Measurements from ENCODE around the gene POLD1.

POLD1 gene

DNA sequence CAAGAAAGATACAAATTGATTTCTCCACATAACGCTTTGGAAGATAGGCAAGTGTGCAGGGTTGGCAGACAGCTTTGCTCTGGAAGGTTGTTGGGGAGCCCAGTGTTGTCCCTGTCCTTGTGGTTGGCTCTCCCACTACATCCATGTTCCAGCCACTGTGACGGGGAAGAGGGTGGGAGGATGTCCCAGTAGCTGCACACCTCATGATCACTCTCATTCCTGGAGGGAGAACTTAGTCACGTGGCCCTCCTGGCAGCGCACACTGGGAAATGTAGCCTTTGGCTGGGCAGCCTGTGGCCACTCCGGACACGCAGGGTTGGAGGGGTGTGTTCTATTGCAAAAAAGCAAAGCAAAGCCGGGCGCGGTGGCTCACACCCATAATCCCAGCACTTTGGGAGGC lies 9.9 kb downstream of the POLD1 start:
- no peak overlapping the region for H3K4me3 ChIP-seq (ENCODE audit: control insufficient read depth, low read depth, low read length)
- DNase-seq (ENCODE audit: low read depth), result no peak
- TF ChIP-seq, protein P1, sequence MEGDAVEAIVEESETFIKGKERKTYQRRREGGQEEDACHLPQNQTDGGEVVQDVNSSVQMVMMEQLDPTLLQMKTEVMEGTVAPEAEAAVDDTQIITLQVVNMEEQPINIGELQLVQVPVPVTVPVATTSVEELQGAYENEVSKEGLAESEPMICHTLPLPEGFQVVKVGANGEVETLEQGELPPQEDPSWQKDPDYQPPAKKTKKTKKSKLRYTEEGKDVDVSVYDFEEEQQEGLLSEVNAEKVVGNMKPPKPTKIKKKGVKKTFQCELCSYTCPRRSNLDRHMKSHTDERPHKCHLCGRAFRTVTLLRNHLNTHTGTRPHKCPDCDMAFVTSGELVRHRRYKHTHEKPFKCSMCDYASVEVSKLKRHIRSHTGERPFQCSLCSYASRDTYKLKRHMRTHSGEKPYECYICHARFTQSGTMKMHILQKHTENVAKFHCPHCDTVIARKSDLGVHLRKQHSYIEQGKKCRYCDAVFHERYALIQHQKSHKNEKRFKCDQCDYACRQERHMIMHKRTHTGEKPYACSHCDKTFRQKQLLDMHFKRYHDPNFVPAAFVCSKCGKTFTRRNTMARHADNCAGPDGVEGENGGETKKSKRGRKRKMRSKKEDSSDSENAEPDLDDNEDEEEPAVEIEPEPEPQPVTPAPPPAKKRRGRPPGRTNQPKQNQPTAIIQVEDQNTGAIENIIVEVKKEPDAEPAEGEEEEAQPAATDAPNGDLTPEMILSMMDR (conservative IDR thresholded peaks at IDR 0.05; ENCODE audit: control insufficient read depth, insufficient read depth, low read depth, low read length), result no peak

DNA sequence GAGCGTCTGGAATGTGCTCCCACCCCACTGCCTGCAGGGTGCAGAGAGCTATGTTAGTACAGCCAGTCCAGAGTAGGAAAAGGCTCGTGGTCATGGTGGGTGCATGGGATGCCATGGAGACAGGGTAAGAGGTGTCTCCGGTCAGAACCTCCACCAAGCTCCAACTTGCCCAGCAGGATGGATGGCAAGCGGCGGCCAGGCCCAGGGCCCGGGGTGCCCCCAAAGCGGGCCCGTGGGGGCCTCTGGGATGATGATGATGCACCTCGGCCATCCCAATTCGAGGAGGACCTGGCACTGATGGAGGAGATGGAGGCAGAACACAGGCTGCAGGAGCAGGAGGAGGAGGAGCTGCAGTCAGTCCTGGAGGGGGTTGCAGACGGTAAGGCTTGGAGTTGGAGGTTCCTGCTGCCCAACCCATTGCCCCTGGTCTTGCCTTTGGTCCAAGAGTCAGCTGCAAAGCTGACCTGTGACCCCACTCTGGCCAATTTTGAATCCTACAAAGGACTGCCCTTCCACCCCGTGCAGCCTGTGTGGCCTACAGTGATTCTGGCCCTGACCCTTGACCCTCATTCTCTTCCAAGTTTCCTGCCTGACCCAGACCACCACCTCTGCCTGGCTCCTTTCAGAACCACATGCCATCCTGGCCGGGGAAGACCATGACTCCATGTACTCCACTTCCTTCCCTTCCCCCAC lies 14.7 kb downstream of the POLD1 start:
- DNase-seq (ENCODE audit: low read depth), result no peak
- no peak overlapping the region for H3K4me3 ChIP-seq (ENCODE audit: control insufficient read depth, low read depth, low read length)
- TF ChIP-seq, protein P1 (conservative IDR thresholded peaks at IDR 0.05; ENCODE audit: control insufficient read depth, insufficient read depth, low read depth, low read length), result no peak

DNA sequence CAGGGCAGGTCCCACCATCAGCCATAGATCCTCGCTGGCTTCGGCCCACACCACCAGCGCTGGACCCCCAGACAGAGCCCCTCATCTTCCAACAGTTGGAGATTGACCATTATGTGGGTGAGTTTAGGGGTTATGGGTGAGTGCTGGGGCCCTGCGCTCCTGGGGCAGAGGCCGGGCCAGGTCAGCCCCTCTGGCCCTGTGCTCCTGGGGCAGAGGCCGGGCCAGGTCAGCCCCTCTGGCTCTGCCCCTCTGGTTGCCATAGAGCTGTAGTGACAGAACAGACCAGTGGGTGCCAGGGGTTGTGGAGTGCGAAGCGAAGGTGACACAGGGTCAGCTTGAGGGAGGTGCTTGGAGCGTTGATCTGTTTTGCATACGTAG lies 15.2 kb downstream of the POLD1 start:
- TF ChIP-seq, protein P1 (conservative IDR thresholded peaks at IDR 0.05; ENCODE audit: control insufficient read depth, insufficient read depth, low read depth, low read length), result no peak
- no peak for DNase-seq (ENCODE audit: low read depth)
- no peak overlapping the region for H3K4me3 ChIP-seq (ENCODE audit: control insufficient read depth, low read depth, low read length)

DNA sequence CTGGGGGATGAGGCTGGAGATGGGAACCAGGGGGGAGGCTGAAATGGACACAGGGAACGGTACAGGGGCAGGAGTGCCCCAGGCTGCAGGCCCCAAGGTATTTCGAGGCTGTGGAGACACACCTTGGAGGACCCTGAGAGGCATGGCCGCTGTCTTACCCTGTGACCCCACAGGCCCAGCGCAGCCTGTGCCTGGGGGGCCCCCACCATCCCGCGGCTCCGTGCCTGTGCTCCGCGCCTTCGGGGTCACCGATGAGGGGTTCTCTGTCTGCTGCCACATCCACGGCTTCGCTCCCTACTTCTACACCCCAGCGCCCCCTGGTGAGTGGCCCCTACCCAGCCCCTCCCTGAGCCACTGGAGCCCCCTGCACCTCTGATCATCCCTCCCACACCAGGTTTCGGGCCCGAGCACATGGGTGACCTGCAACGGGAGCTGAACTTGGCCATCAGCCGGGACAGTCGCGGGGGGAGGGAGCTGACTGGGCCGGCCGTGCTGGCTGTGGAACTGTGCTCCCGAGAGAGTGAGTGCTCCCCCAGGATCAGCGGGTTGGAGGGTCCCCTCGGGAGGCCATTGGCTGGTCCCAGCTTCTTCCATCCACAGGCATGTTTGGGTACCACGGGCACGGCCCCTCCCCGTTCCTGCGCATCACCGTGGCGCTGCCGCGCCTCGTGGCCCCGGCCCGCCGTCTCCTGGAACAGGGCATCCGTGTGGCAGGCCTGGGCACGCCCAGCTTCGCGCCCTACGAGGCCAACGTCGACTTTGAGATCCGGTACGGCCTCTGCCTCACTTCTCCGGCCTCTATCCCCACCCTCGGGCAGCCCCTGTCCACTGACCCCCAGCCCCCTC lies 17.7 kb downstream of the POLD1 start:
- H3K4me3 ChIP-seq (ENCODE audit: control insufficient read depth, low read depth, low read length), result no peak overlapping the region
- TF ChIP-seq, protein P1 (conservative IDR thresholded peaks at IDR 0.05; ENCODE audit: control insufficient read depth, insufficient read depth, low read depth, low read length), result no peak
- DNase-seq (ENCODE audit: low read depth), result no peak

DNA sequence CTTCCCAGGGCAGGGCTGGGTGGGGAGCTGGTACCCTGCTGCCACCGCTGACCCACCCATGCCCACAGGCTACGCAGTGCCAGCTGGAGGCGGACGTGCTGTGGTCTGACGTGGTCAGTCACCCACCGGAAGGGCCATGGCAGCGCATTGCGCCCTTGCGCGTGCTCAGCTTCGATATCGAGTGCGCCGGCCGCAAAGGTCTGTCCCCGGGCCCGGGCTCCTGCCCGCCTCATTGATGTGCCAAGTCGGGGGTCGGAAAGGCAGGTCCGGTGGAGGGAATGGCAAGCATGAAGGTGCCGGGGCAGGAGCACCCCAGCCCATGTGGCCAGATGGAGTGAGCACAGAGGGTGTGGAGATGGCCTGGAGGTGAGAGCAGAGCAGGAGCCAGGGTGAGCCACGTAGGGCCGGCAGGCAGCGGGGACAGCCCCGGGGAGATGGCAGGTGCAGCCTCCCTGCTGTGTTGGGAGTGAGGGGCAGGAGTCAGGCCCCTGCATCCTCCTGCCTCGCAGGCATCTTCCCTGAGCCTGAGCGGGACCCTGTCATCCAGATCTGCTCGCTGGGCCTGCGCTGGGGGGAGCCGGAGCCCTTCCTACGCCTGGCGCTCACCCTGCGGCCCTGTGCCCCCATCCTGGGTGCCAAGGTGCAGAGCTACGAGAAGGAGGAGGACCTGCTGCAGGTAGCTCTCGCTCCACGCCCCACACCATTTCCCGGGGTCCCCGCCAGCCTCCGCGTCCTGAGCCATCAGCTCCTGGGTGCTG lies 18.6 kb downstream of the POLD1 start:
- H3K4me3 ChIP-seq (ENCODE audit: control insufficient read depth, low read depth, low read length), result no peak overlapping the region
- TF ChIP-seq, protein P1 (conservative IDR thresholded peaks at IDR 0.05; ENCODE audit: control insufficient read depth, insufficient read depth, low read depth, low read length), result no peak
- DNase-seq (ENCODE audit: low read depth), result no peak

DNA sequence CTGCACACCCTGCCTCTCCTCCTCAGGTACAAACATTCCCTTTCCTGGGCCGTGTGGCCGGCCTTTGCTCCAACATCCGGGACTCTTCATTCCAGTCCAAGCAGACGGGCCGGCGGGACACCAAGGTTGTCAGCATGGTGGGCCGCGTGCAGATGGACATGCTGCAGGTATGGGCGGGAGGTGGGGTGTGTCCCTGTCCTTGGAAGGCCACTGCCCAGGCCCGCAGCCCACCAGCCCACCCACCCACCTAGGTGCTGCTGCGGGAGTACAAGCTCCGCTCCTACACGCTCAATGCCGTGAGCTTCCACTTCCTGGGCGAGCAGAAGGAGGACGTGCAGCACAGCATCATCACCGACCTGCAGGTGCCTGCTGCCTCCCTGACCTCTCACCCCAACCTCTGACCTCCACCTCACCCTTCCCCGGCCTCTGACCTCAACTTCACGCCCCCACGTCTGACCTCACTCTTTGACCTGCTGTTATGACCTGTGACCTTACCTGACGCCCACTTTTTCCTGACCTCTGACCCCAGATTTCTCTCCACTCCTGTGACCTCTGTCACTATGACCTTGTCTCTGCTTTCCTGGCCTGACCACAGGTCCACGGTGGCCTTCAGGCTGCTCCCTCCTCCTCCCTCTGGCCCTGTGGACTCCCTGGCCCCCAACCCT lies 22.1 kb downstream of the POLD1 start:
- TF ChIP-seq, protein P1 (conservative IDR thresholded peaks at IDR 0.05; ENCODE audit: control insufficient read depth, insufficient read depth, low read depth, low read length), result no peak
- no peak overlapping the region for H3K4me3 ChIP-seq (ENCODE audit: control insufficient read depth, low read depth, low read length)
- no peak for DNase-seq (ENCODE audit: low read depth)

Measured in fibroblast of mammary gland (primary cell).